Right cardiac atrium (tissue), 5 donors: Measurements from ENCODE around the gene HSD17B1. TPM values are rescaled to one million over a fixed set of nuclear protein-coding genes. Genes with fewer than 3 reads are reported as not detected.
A peak's percentile ranks its signal among the peaks of the same experiment; 100 is the strongest.

Experiments used
- ATAC-seq, 2 donors: fragments of 200-7000 bp; cut with Tn5 transposase; one replicate each; pipeline versions ENCODE4 v1.8.0 to v1.9.1; 2020; ENCODE audit warnings: moderate library complexity in 2 of 2, mild to moderate bottlenecking in 1 of 2
- DNase-seq, 3 donors: peaks; one replicate each; pipeline ENCODE4 v3.0.0-alpha.2; 2020
- H3K27ac ChIP-seq: one replicate; pipeline ENCODE4 v1.5.1; 2013; ENCODE audit warnings: mild to moderate bottlenecking, low read length, control low read depth, moderate library complexity
- H3K27me3 ChIP-seq: one replicate; pipeline ENCODE4 v1.6.1; 2013; ENCODE audit not compliant: control insufficient read depth, insufficient read depth
- H3K4me1 ChIP-seq: one replicate; pipeline ENCODE4 v1.6.1; 2013; ENCODE audit warnings: low read length; ENCODE audit not compliant: control insufficient read depth, insufficient read depth
- H3K4me3 ChIP-seq: one replicate; pipeline ENCODE4 v1.5.1; 2013; ENCODE audit warnings: low read length, control low read depth
- H3K9me3 ChIP-seq: one replicate; pipeline ENCODE4 v1.6.1; 2013; ENCODE audit warnings: low read length; ENCODE audit not compliant: control insufficient read depth
- WGBS: extraction: QIAGEN DNeasy Blood & Tissue Kit; methylation state at CpG from one replicate; pipeline ENCODE4 v1.1.7; 2013; 5-methylcytosine and 5-hydroxymethylcytosine counted together
- intact Hi-C, 4 donors: fragments of 100-400 bp; cut with DNase I; formaldehyde crosslinking; loops; one replicate each; pipeline versions ENCODE4 v1.11.0 to v1.14.0; 2022 to 2023
- polyA plus RNA-seq: library from polyadenylated mRNA; stranded (reverse); fragments of 200-250 nt; gene quantifications from one replicate; pipeline ENCODE4 v1.2.3, GENCODE V29; 2013
- total RNA-seq, 4 donors: library from RNA; stranded (reverse); fragmentation: NEBNext Ultra II Directional; extraction: Animal tissue kit (Norgen Biotek cat#: 25700); gene quantifications; one replicate each; pipeline ENCODE4 v1.2.1, GENCODE V29; 2021
- donor health status: healthy with polysubstance abuse.
- donor health status: DM: no; HTN: yes; CAD: no.
- donor health status: DM: no; HTN: no; CAD: no.
- donor health status: DM: no; HTN: yes; CAD: no; lungs with severe emphysema.
- donor health status: DM: yes; HTN: yes; CAD: no.

The HSD17B1 gene
- total and polyA plus RNA-seq, 5 donors = 1.2 to 2.5 (median 1.5) TPM

DNA sequence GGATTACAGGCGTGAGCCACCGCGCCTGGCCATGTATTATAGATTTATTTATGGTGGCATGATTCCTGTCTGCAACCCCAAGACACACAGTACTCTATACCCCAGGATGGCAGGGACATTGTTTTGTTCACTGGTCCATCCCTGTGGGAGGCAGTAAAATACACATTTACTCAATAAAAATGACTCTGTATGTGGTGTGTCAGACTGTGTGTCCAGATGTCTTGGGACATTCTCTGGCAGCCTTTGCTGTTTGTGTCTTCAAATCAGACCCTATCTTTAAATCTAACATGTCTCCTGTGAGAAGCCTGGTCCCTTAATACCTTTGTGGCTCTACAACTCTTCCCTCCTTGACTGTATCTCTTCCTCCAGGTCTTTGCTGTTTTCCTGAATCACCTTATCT is 7.5 kb downstream of the HSD17B1 start:
- intact Hi-C loops = no loop called here
- H3K4me3 ChIP-seq = no peak overlapping the region
- no peaks in the 10 kb centered on the region for H3K9me3 ChIP-seq
- no peaks in the 10 kb centered on the region for H3K27me3 ChIP-seq
- peaks cover 10% of the 10 kb centered on the region for H3K4me1 ChIP-seq
- H3K27ac ChIP-seq = no peak overlapping the region
- DNase-seq (no peak), ATAC-seq (no peak)
- 86% methylated on average over 3 of the region's 3 CpGs for WGBS

DNA sequence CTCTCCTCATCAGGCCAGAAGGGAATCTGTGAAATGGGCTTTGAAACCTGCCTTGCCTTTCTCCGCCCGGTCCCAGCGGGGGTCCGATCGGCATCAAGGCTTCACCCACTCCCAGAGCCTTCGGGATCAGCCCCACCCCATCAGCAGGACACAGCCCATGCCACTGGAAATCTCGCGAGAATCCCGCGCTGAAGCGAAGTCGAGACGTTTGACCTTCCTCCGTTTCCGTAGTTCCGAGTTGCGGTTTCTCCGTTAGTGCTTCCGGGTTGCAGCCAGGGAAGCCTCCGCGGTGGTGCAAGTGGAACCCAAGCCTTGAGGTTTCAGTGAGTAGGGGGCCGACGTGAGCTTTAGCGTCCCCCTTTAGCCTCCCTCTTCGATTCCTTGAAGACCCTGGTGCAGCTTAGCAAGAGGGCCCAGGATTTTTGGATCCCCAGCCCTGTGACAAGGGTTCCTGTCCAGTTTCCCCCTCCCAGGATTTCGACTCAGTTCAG is 9.2 kb downstream of the HSD17B1 start, which contains the start of gene COASY:
TSS of gene COASY (plus strand) at position 252 of the 491 bp plus-strand sequence. CDS start 475 bp downstream, outside the sequence.
- peak within 1 kb of the TSS; percentile 86 for H3K4me3 ChIP-seq
- peaks cover 10% of the 10 kb centered on the region for H3K4me1 ChIP-seq
- H3K27ac ChIP-seq = peak within 1 kb of the TSS; percentile 89
- WGBS = under 1% methylated on average over 26 of the region's 26 CpGs
- peak; percentile 83 to 84 for ATAC-seq
- intact Hi-C loops = no loop called here
- peak; percentile 97 to 98 (median 98) for DNase-seq
- H3K27me3 ChIP-seq = no peaks in the 10 kb centered on the region
- H3K9me3 ChIP-seq = no peaks in the 10 kb centered on the region

DNA sequence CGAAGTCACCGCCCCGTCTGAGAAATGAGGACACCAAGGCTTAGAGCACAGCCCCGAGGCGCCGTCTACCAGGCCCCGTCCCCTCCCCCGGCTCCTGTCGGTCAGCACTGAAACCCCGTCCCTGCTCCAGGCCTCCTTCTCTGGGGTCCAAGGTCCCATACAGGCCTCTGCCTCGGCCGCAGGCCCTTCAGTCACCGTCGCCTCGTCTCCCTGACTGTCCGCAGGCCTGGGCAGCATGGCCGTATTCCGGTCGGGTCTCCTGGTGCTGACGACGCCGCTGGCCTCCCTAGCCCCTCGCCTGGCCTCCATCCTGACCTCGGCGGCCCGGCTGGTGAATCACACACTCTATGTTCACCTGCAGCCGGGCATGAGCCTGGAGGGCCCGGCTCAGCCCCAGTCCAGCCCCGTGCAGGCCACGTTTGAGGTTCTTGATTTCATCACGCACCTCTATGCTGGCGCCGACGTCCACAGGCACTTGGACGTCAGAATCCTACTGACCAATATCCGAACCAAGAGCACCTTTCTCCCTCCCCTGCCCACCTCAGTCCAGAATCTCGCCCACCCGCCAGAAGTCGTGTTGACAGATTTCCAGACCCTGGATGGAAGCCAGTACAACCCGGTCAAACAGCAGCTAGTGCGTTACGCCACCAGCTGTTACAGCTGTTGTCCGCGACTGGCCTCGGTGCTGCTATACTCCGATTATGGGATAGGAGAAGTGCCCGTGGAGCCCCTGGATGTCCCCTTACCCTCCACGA is 9.8 kb downstream of the HSD17B1 start:
- H3K4me3 ChIP-seq = peak overlapping the region; percentile 86
- H3K27ac ChIP-seq = peak overlapping the region; percentile 74
- DNase-seq (peak in 2 of 3 donors; percentile 67 to 72), ATAC-seq (peak; percentile 0 to 3)
- no peaks in the 10 kb centered on the region for H3K27me3 ChIP-seq
- no peaks in the 10 kb centered on the region for H3K9me3 ChIP-seq
- WGBS = 12% methylated on average over 48 of the region's 48 CpGs
- intact Hi-C loops = no loop called here
- H3K4me1 ChIP-seq = peaks cover 10% of the 10 kb centered on the region

DNA sequence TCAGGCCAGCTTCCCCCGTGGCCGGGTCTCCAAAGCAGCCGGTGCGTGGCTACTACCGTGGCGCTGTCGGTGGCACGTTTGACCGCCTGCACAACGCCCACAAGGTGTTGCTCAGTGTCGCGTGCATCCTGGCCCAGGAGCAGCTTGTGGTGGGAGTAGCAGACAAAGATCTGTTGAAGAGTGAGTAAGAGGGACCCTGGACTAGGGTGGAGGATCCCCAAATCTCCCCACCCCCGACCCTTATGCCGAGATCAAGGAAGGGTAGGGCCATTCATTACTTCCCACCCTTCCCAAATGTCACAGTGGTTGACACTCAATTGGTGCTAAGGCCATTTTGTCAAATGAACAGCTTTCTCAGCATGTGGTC is 10.4 kb downstream of the HSD17B1 start:
- Histone ChIP-seq H3K4me3 (peak overlapping the region; percentile 86), H3K4me1 (peaks cover 10% of the 10 kb centered on the region), H3K27ac (no peak overlapping the region), H3K27me3 (no peaks in the 10 kb centered on the region), H3K9me3 (no peaks in the 10 kb centered on the region)
- DNase-seq (peak in 1 of 3 donors; percentile 61), ATAC-seq (no peak)
- 79% methylated on average over 14 of the region's 14 CpGs for WGBS
- intact Hi-C loops = no loop called here

DNA sequence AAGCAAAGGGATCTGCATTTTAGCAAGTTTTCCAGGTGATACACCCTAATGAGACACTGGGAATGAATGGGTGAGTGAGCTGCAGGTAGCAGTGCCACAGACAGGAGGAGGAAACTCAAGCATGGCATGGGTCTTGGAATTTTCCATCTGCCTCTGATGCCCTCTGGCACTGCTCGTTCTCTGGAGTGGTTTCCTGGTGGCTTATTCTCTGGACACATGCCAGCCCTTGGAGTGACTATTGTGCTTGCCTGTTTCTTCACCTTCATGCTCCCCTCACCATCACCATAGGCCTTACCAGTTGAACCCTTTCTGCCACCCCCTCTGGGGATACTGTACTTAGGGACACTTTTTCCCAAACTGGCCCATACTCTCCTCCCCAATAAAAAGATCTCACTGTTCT is 10.8 kb downstream of the HSD17B1 start:
- WGBS = 19% methylated on average over 1 of the region's 1 CpG
- peaks cover 10% of the 10 kb centered on the region for H3K4me1 ChIP-seq
- intact Hi-C loops = no loop called here

DNA sequence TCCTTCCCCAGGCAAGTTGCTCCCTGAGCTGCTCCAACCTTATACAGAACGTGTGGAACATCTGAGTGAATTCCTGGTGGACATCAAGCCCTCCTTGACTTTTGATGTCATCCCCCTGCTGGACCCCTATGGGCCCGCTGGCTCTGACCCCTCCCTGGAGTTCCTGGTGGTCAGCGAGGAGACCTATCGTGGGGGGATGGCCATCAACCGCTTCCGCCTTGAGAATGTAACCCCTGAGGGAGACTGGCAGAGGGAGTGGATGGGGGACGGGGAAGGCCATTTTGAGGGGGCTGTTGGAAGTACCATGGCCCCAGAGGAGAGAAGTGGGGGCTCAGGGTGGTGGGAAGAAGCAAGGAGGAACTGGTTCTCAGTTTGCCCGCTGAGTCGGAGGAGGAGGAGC is 11.2 kb downstream of the HSD17B1 start:
- intact Hi-C loops = no loop called here
- DNase-seq = no peak
- no peak overlapping the region for H3K27ac ChIP-seq

More for the DNA sequence above, 10.8 kb downstream of the HSD17B1 start:
- H3K27ac ChIP-seq = no peak overlapping the region
- H3K4me3 ChIP-seq = no peak overlapping the region
- H3K9me3 ChIP-seq = no peaks in the 10 kb centered on the region
- H3K27me3 ChIP-seq = no peaks in the 10 kb centered on the region
- DNase-seq (no peak), ATAC-seq (no peak)

DNA sequence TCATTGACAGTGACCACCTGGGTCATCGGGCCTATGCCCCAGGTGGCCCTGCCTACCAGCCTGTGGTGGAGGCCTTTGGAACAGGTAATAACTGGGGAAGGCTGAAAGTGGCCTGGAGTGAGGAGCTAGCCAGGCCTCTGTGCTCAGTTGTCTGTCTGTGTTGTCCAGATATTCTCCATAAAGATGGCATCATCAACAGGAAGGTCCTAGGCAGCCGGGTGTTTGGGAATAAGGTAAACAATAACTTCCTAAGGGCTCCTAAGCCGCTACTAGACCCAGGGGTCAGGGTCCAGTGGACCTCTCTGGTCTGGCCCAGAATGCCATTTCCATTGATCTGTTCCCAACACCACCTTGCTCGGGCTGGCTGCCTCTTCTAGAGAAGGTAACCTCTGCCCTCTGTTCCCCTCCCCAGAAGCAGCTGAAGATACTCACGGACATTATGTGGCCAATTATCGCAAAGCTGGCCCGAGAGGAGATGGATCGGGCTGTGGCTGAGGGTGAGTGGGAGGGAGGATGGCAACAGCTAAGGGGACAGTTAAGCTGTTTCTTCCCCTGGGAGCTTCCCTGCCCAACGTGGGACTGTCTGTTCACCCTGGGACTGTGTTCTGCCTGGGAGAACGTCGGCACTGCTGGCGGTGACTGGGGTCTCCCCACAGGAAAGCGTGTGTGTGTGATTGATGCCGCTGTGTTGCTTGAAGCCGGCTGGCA is 12.2 kb downstream of the HSD17B1 start:
- no peak overlapping the region for H3K4me3 ChIP-seq
- H3K27ac ChIP-seq = no peak overlapping the region
- 88% methylated on average over 15 of the region's 15 CpGs for WGBS
- no peaks in the 10 kb centered on the region for H3K27me3 ChIP-seq
- ATAC-seq (no peak), DNase-seq (no peak)
- H3K4me1 ChIP-seq = peaks cover 10% of the 10 kb centered on the region
- no peaks in the 10 kb centered on the region for H3K9me3 ChIP-seq
- intact Hi-C loops = no loop called here

More for the DNA sequence above, 11.2 kb downstream of the HSD17B1 start:
- Histone ChIP-seq H3K9me3 (no peaks in the 10 kb centered on the region), H3K4me1 (peaks cover 10% of the 10 kb centered on the region), H3K4me3 (no peak overlapping the region), H3K27me3 (no peaks in the 10 kb centered on the region)
- no peak for ATAC-seq
- WGBS = 82% methylated on average over 9 of the region's 9 CpGs

DNA sequence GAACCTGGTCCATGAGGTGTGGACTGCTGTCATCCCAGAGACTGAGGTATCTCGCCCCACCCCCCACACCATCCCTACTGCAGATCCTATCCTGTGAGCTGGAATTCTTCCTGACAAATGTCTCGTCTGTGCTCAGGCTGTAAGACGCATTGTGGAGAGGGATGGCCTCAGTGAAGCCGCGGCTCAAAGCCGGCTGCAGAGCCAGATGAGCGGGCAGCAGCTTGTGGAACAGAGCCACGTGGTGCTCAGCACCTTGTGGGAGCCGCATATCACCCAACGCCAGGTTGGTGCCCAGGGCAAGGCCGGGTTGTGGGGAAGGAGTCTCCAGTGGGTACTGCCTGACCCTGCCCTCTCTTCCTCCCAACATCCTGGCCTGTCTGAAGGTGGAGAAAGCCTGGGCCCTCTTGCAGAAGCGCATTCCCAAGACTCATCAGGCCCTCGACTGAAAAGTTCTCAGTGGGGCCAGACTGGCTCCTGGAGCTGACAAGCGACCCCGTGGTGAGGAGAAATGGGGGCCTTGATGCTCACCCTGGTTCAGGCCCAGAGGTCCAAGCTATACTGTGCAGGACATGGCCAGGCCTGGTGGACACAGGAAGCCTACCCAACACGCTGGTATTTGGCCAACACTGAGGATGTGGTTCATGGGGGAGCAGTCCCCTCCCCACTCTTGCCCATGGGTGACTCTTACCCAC is 12.9 kb downstream of the HSD17B1 start:
- no peak overlapping the region for H3K4me3 ChIP-seq

DNA sequence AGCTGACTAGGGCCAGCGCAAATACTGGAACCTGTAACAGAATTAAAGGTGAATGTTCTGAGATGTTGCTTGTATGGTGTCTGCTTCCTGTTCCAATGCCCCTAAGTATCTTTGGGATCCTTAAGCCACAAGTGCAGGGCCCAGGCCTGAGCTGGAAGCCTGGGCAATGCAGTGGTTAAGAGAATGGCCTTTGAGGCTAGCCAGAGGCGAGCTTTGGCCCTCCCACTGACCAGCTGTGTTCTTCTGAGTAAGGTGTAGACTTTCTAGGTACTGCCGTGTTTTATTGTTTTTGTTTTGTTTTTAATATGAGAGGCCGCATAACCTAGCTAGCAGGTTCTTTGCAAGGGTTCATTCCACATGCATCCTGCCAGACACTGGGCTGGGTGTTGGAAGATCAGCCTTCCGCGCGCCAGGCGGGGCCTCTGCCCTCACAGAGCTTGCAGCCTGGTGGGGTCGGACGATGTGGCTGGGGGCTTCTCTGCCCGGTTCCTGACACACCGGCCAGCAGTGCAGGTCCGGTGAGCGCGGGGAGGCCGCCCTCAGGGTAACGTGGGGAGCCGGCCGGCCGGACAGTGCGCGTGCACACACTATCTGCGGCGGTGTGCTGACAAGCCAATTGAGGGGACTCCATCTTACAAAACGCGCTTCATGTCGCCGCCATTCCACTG is 13.6 kb downstream of the HSD17B1 start:
- Histone ChIP-seq H3K4me3 (peak overlapping the region; percentile 87), H3K9me3 (no peaks in the 10 kb centered on the region), H3K27me3 (no peaks in the 10 kb centered on the region), H3K27ac (peak overlapping the region; percentile 80), H3K4me1 (peaks cover 10% of the 10 kb centered on the region)
- intact Hi-C loops = no loop called here
- DNase-seq (no peak), ATAC-seq (no peak)
- 26% methylated on average over 28 of the region's 28 CpGs for WGBS

More for the DNA sequence above, 12.9 kb downstream of the HSD17B1 start:
- 90% methylated on average over 16 of the region's 16 CpGs for WGBS
- intact Hi-C loops = no loop called here
- Histone ChIP-seq H3K9me3 (no peaks in the 10 kb centered on the region), H3K27me3 (no peaks in the 10 kb centered on the region), H3K27ac (no peak overlapping the region), H3K4me1 (peaks cover 10% of the 10 kb centered on the region)
- ATAC-seq (no peak), DNase-seq (peak in 1 of 3 donors; percentile 60)

DNA sequence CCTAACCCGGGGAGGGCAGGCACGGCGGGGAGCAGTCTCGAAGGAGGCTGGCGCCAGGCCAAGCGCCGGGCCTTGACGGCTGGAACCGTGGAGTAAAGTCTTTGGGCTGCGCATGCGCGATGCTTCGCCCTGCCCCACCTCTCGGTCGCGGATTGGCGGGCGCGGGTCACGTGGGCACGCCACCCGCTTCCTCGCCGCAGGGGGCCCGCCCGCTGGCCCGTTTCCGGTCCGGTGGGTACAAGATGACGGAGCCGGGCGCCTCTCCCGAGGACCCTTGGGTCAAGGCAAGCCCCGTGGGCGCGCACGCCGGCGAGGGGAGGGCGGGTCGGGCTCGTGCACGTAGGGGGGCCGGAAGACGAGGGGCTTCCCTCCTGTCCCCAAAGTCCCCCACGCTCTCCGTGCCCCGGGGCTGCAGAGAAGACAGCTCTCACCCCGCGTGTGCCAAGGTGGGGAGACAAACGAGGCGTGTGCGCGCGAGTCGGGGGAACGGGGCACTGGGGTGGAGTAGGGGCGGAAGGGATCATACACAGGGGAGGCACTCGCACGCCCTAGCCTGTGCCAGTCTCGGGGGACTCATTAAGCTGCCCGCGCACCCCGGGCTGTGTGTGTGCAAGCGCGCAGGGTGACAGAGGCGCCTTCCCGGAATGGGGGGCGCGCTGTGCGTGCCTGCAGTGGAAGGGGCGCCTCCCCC is 14.3 kb downstream of the HSD17B1 start, which contains the start of gene MLX:
TSS of gene MLX (plus strand) at position 218 of the 691 bp plus-strand sequence. CDS start at position 243, 25 bp downstream.
- peak within 1 kb of the TSS; percentile 91 for H3K27ac ChIP-seq
- ATAC-seq (peak; percentile 85 to 87), DNase-seq (peak; percentile 97 to 99 (median 99))
- intact Hi-C loops = no loop called here
- under 1% methylated on average over 72 of the region's 72 CpGs for WGBS
- H3K9me3 ChIP-seq = no peaks in the 10 kb centered on the region
- H3K4me3 ChIP-seq = peak within 1 kb of the TSS; percentile 87
- H3K4me1 ChIP-seq = peaks cover 7% of the 10 kb centered on the region
- H3K27me3 ChIP-seq = no peaks in the 10 kb centered on the region
